H1 (cell line): ENCODE results near the gene OSBPL3. TPM values are rescaled to one million over a fixed set of nuclear protein-coding genes. Genes with fewer than 3 reads are reported as not detected.

ENCODE experiments used
- CTCF ChIA-PET: fragments of 300-600 bp; sonication (Branson Sonifier 250); formaldehyde crosslinking; loops from one replicate; lab custom pipeline; 2021; ENCODE audit not compliant: partially characterized antibody; lab: Charles Lee
- POLR2A ChIA-PET: fragments of 300-600 bp; sonication (Branson Sonifier 250); formaldehyde crosslinking; loops from one replicate; lab custom pipeline; 2021; ENCODE audit warnings: inconsistent platforms; ENCODE audit not compliant: partially characterized antibody; lab: Charles Lee
- DNase-seq, 2 experiments: peaks; one replicate each; pipeline versions ENCODE4 v3.0.0 to v3.0.0-alpha.2; 2010 to 2022; ENCODE audit warnings: low spot score in 2 of 2, low read depth in 1 of 2, mixed read lengths in 1 of 2
- FAIRE-seq: peaks from 2 replicates; lab custom pipeline; 2011; peaks lifted over from hg19 to GRCh38; lab: Jason Lieb, UNC
- H2AFZ ChIP-seq: 2 replicates; pipeline ENCODE4 v1.8.1; 2012; ENCODE audit warnings: low read length, inconsistent platforms
- H2AK5ac ChIP-seq: 2 replicates; pipeline ENCODE4 v1.6.1; 2013; ENCODE audit warnings: low read depth, low read length
- H2BK120ac ChIP-seq: replicated peaks from 2 replicates; pipeline ENCODE3; 2013; ENCODE audit warnings: low read depth, low read length, inconsistent platforms
- H2BK12ac ChIP-seq: 2 replicates; pipeline ENCODE4 v1.6.1; 2013; ENCODE audit warnings: low read depth, low read length
- H2BK15ac ChIP-seq: 2 replicates; pipeline ENCODE4 v1.6.1; 2013; ENCODE audit warnings: low read length
- H2BK20ac ChIP-seq: 2 replicates; pipeline ENCODE4 v1.6.1; 2013; ENCODE audit warnings: low read length
- H2BK5ac ChIP-seq: 2 replicates; pipeline ENCODE4 v1.6.1; 2013; ENCODE audit warnings: low read depth, low read length
- H3K14ac ChIP-seq: 2 replicates; pipeline ENCODE4 v1.6.1; 2013; ENCODE audit warnings: inconsistent platforms; ENCODE audit not compliant: insufficient read length
- H3K18ac ChIP-seq: 2 replicates; pipeline ENCODE4 v1.6.1; 2013; ENCODE audit warnings: low read length; ENCODE audit errors: extremely low read depth
- H3K23ac ChIP-seq: 2 replicates; pipeline ENCODE4 v1.6.1; 2013; ENCODE audit warnings: inconsistent platforms; ENCODE audit not compliant: insufficient read length
- H3K23me2 ChIP-seq: 2 replicates; pipeline ENCODE4 v1.6.1; 2013; ENCODE audit warnings: low read depth, low read length
- H3K27ac ChIP-seq: 2 replicates; pipeline ENCODE4 v1.6.1; 2011; ENCODE audit warnings: low read depth, low read length, inconsistent platforms
- H3K27me3 ChIP-seq, 4 experiments: replicated peaks in 1 of 4; 1 replicate in 1 of 4; 2 replicates in 3 of 4; pipeline versions ENCODE4 v1.6.1 to v1.8.1; 2011 to 2013; ENCODE audit warnings: low read length in 3 of 4, mild to moderate bottlenecking in 3 of 4, inconsistent platforms in 2 of 4, mixed read lengths in 2 of 4, moderate library complexity in 1 of 4; ENCODE audit not compliant: control insufficient read depth in 3 of 4, insufficient read depth in 3 of 4; ENCODE audit errors: extremely low read depth in 1 of 4
- H3K36me3 ChIP-seq, 4 experiments: 2 replicates each; pipeline versions ENCODE4 v1.6.1 to v1.8.1; 2011 to 2013; ENCODE audit warnings: mild to moderate bottlenecking in 4 of 4, low read length in 3 of 4, moderate library complexity in 2 of 4, control low read depth in 1 of 4, inconsistent platforms in 1 of 4; ENCODE audit not compliant: insufficient read depth in 4 of 4, control insufficient read depth in 2 of 4
- H3K4ac ChIP-seq: replicated peaks from 2 replicates; pipeline ENCODE3; 2013; ENCODE audit warnings: low read length, low read depth, mixed read lengths, inconsistent platforms; ENCODE audit not compliant: insufficient read length
- H3K4me1 ChIP-seq, 4 experiments: replicated peaks in 1 of 4; 1 replicate in 1 of 4; 2 replicates in 3 of 4; pipeline versions ENCODE4 v1.6.1 to v1.8.1; 2011 to 2013; ENCODE audit warnings: low read length in 3 of 4, inconsistent platforms in 2 of 4, mixed read lengths in 1 of 4; ENCODE audit not compliant: insufficient read depth in 4 of 4, control insufficient read depth in 3 of 4
- H3K4me2 ChIP-seq, 2 experiments: 2 replicates each; pipeline versions ENCODE4 v1.6.1 to v1.8.1; 2011 to 2013; ENCODE audit warnings: low read depth in 2 of 2, low read length in 2 of 2, control low read depth in 1 of 2, inconsistent platforms in 1 of 2, mild to moderate bottlenecking in 1 of 2; ENCODE audit not compliant: insufficient read depth in 1 of 2
- H3K4me3 ChIP-seq, 4 experiments: fragments of 200-600, 300-600 bp in 1 of 4; sonication (generic), shearing (Covaris generic), sonication (Bioruptor Twin) in 1 of 4; 2 replicates each; pipeline versions ENCODE4 v1.5.1 to v1.8.1; 2011 to 2016; ENCODE audit warnings: low read length in 4 of 4, low read depth in 3 of 4, control low read depth in 2 of 4, inconsistent platforms in 2 of 4, mild to moderate bottlenecking in 2 of 4, mixed read lengths in 1 of 4, moderate library complexity in 1 of 4; ENCODE audit not compliant: insufficient read depth in 2 of 4; ENCODE audit errors: extremely low read depth in 1 of 4
- H3K56ac ChIP-seq: replicated peaks from 2 replicates; pipeline ENCODE3; 2013; ENCODE audit warnings: low read depth, mild to moderate bottlenecking, mixed read lengths, low read length, inconsistent platforms; ENCODE audit not compliant: insufficient read length
- H3K79me1 ChIP-seq: 2 replicates; pipeline ENCODE4 v1.6.1; 2013; ENCODE audit warnings: low read depth, low read length, control low read depth
- H3K79me2 ChIP-seq, 2 experiments: 2 replicates each; pipeline versions ENCODE4 v1.6.1 to v1.8.1; 2012 to 2013; ENCODE audit warnings: low read length in 2 of 2, mild to moderate bottlenecking in 2 of 2, inconsistent platforms in 1 of 2; ENCODE audit not compliant: insufficient read depth in 2 of 2, control insufficient read depth in 1 of 2
- H3K9ac ChIP-seq, 4 experiments: replicated peaks in 1 of 4; 1 replicate in 1 of 4; 2 replicates in 3 of 4; pipeline versions ENCODE4 v1.6.1 to v1.8.1; 2011 to 2013; ENCODE audit warnings: low read depth in 3 of 4, low read length in 3 of 4, control low read depth in 2 of 4, mild to moderate bottlenecking in 2 of 4, moderate library complexity in 2 of 4, inconsistent platforms in 1 of 4; ENCODE audit errors: extremely low read depth in 1 of 4
- H3K9me3 ChIP-seq, 2 experiments: 2 replicates each; pipeline versions ENCODE4 v1.6.1 to v1.8.1; 2012 to 2013; ENCODE audit warnings: mild to moderate bottlenecking in 2 of 2, moderate library complexity in 2 of 2, control low read depth in 1 of 2, inconsistent platforms in 1 of 2, low read depth in 1 of 2, low read length in 1 of 2, mixed read lengths in 1 of 2; ENCODE audit not compliant: insufficient read depth in 2 of 2
- H4K20me1 ChIP-seq, 2 experiments: replicated peaks in 1 of 2; 2 replicates each; pipeline versions ENCODE3 to v1.8.1; 2011 to 2013; ENCODE audit warnings: inconsistent platforms in 2 of 2, low read length in 2 of 2, mild to moderate bottlenecking in 1 of 2; ENCODE audit not compliant: insufficient read depth in 2 of 2, control insufficient read depth in 1 of 2
- H4K5ac ChIP-seq: 2 replicates; pipeline ENCODE4 v1.6.1; 2013; ENCODE audit warnings: low read length, low read depth, mixed read lengths, inconsistent platforms; ENCODE audit not compliant: insufficient read length
- H4K8ac ChIP-seq: 2 replicates; pipeline ENCODE4 v1.8.0; 2013; ENCODE audit warnings: mild to moderate bottlenecking, moderate library complexity, low read length, inconsistent platforms; ENCODE audit not compliant: insufficient read depth; ENCODE audit errors: extremely low read depth
- H4K91ac ChIP-seq: replicated peaks from 2 replicates; pipeline ENCODE3; 2013; ENCODE audit warnings: low read length, mixed read lengths, inconsistent platforms; ENCODE audit not compliant: insufficient read length
- CBX5 ChIP-seq: fragments of 300-800, 300-1000 bp; sonication (generic); IDR thresholded peaks from 2 replicates; pipeline ENCODE4 v1.7.1; 2016; ENCODE audit warnings: antibody characterized with exemption, low read length, low read depth
- CBX8 ChIP-seq: fragments of 300-800, 300-1000 bp; sonication (generic); IDR thresholded peaks from 2 replicates; pipeline ENCODE4 v1.7.1; 2016; ENCODE audit warnings: low read depth, low read length, borderline replicate concordance
- EP300 ChIP-seq, 2 experiments: IDR thresholded peaks; 1 replicate in 1 of 2; 2 replicates in 1 of 2; pipeline ENCODE4 v1.6.1; 2011 to 2012; ENCODE audit warnings: low read depth in 2 of 2, low read length in 2 of 2, mild to moderate bottlenecking in 2 of 2, borderline replicate concordance in 1 of 2, inconsistent platforms in 1 of 2, moderate library complexity in 1 of 2
- GABPA ChIP-seq: IDR thresholded peaks from 2 replicates; pipeline ENCODE4 v1.6.1; 2011; ENCODE audit warnings: mild to moderate bottlenecking, low read length, moderate library complexity, borderline replicate concordance; ENCODE audit not compliant: insufficient read depth
- KDM1A ChIP-seq: fragments of 200-600, 300-600 bp; sonication (generic); IDR thresholded peaks from 2 replicates; pipeline ENCODE4 v1.7.1; 2016; ENCODE audit warnings: mild to moderate bottlenecking, low read length, borderline replicate concordance
- NRF1 ChIP-seq: IDR thresholded peaks from 2 replicates; pipeline ENCODE4 v1.6.1; 2011; ENCODE audit warnings: mild to moderate bottlenecking, low read depth, low read length, improper control_type of control experiment
- RAD21 ChIP-seq, 2 experiments: IDR thresholded peaks in 1 of 2; conservative IDR thresholded peaks in 1 of 2; 2 replicates each; pipeline ENCODE4 v1.6.1; 2011; ENCODE audit warnings: low read depth in 2 of 2, low read length in 2 of 2, improper control_type of control experiment in 1 of 2, inconsistent platforms in 1 of 2, mild to moderate bottlenecking in 1 of 2, moderate library complexity in 1 of 2
- SIN3A ChIP-seq, 2 experiments: IDR thresholded peaks in 1 of 2; conservative IDR thresholded peaks in 1 of 2; 2 replicates each; pipeline ENCODE4 v1.6.1; 2011 to 2012; ENCODE audit warnings: low read length in 2 of 2, improper control_type of control experiment in 1 of 2, low read depth in 1 of 2, mild to moderate bottlenecking in 1 of 2
- SP2 ChIP-seq: IDR thresholded peaks from 2 replicates; pipeline ENCODE4 v1.6.1; 2012; ENCODE audit warnings: mild to moderate bottlenecking, low read length, inconsistent platforms
- SRF ChIP-seq: IDR thresholded peaks from 2 replicates; pipeline ENCODE4 v1.6.1; 2011; ENCODE audit warnings: mild to moderate bottlenecking, low read depth, low read length, moderate library complexity
- ZNF274 ChIP-seq: IDR thresholded peaks from 2 replicates; pipeline ENCODE4 v1.7.0; 2012; ENCODE audit warnings: low read length, borderline replicate concordance; ENCODE audit errors: extremely low read depth
- WGBS, 2 experiments: shearing (Covaris generic) in 1 of 2; methylation state at CpG; one replicate each; pipeline versions ENCODE4 v1.1.6 to v1.1.7; 2013 to 2015; ENCODE audit warnings: low lambda C conversion rate in 2 of 2, mixed read lengths in 2 of 2, inconsistent platforms in 1 of 2, low coverage in 1 of 2, missing lambda C conversion rate in 1 of 2; ENCODE audit not compliant: insufficient replicate concordance in 2 of 2, insufficient coverage in 1 of 2, insufficient read length in 1 of 2; ENCODE audit errors: extremely low coverage in 1 of 2, missing lambda C conversion rate in 1 of 2; 5-methylcytosine and 5-hydroxymethylcytosine counted together
- polyA plus RNA-seq, 7 experiments: library from polyadenylated mRNA; depleted of rRNA in 3 of 7; stranded (reverse) in 5 of 7; unstranded in 2 of 7; fragments of >200 nt in 5 of 7; fragments of 200-250 nt in 2 of 7; gene quantifications; 1 replicate in 5 of 7; 2 replicates in 1 of 7; 4 replicates in 1 of 7; pipeline versions ENCODE4 v1.2.1 to v1.2.3, GENCODE V29; 2011 to 2013; ENCODE audit warnings: missing spikeins in 2 of 7, mixed read lengths in 2 of 7
- total RNA-seq: library from RNA; stranded (reverse); fragmentation: NEBNext Ultra II Directional; extraction: Animal tissue kit (Norgen Biotek cat#: 25700); gene quantifications from 2 replicates; pipeline ENCODE4 v1.2.1, GENCODE V29; 2021
- TF ChIP-seq, protein P1 (sequence below): IDR thresholded peaks from 2 replicates; pipeline ENCODE4 v1.6.1; 2011; ENCODE audit warnings: low read length, improper control_type of control experiment

The OSBPL3 gene
- total and polyA plus RNA-seq, 2 of the 8 experiments (the other 6 are each of a cell fraction or from before 2014, with no cell fraction given): 2.8 to 13.9 TPM

DNA sequence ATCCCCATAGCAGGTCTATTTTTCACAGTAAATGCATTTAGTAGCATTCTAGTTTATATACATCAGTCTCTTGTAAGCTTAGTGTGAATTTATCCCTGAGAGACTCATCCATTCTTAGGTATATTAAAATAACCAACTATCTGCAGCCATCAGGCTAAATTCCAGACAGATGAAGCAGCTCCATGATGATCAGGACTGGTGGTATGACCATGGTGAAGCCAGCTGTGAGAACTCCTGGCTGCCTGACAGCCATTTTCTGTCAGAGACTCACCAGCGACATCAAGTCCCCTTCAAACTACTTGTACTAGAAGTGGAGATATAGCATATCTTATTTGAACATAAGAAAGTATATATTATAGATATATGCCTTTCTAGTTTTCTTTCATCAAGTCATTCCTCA is 152.4 kb downstream of the OSBPL3 start:
- Histone ChIP-seq H3K27me3 (no peaks in the 10 kb centered on the region), H2BK15ac (no peak overlapping the region), H3K4me3 (no peak overlapping the region), H3K79me1 (no peaks in the 10 kb centered on the region), H2AK5ac (no peak overlapping the region), H2BK20ac (no peak overlapping the region), H3K27ac (no peak overlapping the region), H3K79me2 (no peaks in the 10 kb centered on the region), H2BK120ac (no peak overlapping the region), H4K20me1 (no peaks in the 10 kb centered on the region), H4K8ac (no peak overlapping the region), H3K36me3 (no peaks in the 10 kb centered on the region), H3K14ac (no peak overlapping the region), H2AFZ (no peak overlapping the region), H3K9ac (no peak overlapping the region), H4K91ac (no peak overlapping the region), H3K18ac (no peak overlapping the region), H2BK12ac (no peak overlapping the region), H4K5ac (no peak overlapping the region), H3K23ac (no peak overlapping the region), H3K4me1 (peaks cover 0 to 5% (median 0%) of the 10 kb centered on the region in 4 experiments; a peak in 1 of 7 replicates), H3K23me2 (no peaks in the 10 kb centered on the region), H2BK5ac (no peak overlapping the region), H3K4me2 (no peak overlapping the region), H3K4ac (no peak overlapping the region), H3K9me3 (no peaks in the 10 kb centered on the region), H3K56ac (no peak overlapping the region)
- DNase-seq: no peak
- POLR2A ChIA-PET: interaction anchor here (0.5 to 0.6 kb wide), 2 partner anchors 222 to 243 kb away, joined by 3 to 4 read pairs; no protein-coding TSS in a partner anchor
- no peak for FAIRE-seq
- CTCF ChIA-PET: interaction anchor here (0.7 to 4.8 kb wide), 7 partner anchors 9 to 271 kb away, joined by 3 to 22 read pairs (median 4); no protein-coding TSS in a partner anchor
- 100% methylated on average over 1 of the region's 1 CpG; no CpG with 5 or more reads in 1 of the 2 experiments for WGBS, 2 experiments
- TF ChIP-seq, protein P1, sequence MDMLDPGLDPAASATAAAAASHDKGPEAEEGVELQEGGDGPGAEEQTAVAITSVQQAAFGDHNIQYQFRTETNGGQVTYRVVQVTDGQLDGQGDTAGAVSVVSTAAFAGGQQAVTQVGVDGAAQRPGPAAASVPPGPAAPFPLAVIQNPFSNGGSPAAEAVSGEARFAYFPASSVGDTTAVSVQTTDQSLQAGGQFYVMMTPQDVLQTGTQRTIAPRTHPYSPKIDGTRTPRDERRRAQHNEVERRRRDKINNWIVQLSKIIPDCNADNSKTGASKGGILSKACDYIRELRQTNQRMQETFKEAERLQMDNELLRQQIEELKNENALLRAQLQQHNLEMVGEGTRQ: no peak
- TF ChIP-seq CBX8 (no peak), RAD21 (IDR thresholded peaks at IDR 0.05 in 1 of 2, conservative IDR thresholded peaks at IDR 0.05 in 1 of 2; ENCODE audit: low read depth in 2 of 2, low read length in 2 of 2) (no peak), NRF1 (no peak), EP300 (IDR thresholded peaks at IDR 0.05; ENCODE audit: borderline replicate concordance in 1 of 2, low read depth in 2 of 2, low read length in 2 of 2) (no peak), CBX5 (no peak), SRF (no peak), GABPA (no peak), ZNF274 (no peak), SIN3A (conservative IDR thresholded peaks at IDR 0.05 in 1 of 2, IDR thresholded peaks at IDR 0.05 in 1 of 2; ENCODE audit: low read depth in 1 of 2, low read length in 2 of 2) (no peak), KDM1A (no peak), SP2 (no peak)
